Breast epithelium (tissue), 3 donors: ENCODE data around the gene FAM222A.

Source experiments
- CTCF ChIP-seq, 3 donors: fragments of 450-650 bp; IDR thresholded peaks; one replicate each; pipeline ENCODE4 v1.5.1; 2016 to 2017; ENCODE audit warnings: antibody characterized with exemption in 3 of 3, mild to moderate bottlenecking in 3 of 3, moderate library complexity in 3 of 3
- POLR2AphosphoS5 ChIP-seq, 3 donors: sonication (generic); formaldehyde crosslinking; IDR thresholded peaks; one replicate each; pipeline ENCODE4 v1.6.1; 2017; ENCODE audit warnings: antibody characterized with exemption in 3 of 3

GRCh38 chr12:109777544-109777943, 63.9 kb downstream of the FAM222A start:
- TF ChIP-seq CTCF (IDR thresholded peaks at IDR 0.05) (no peak), POLR2AphosphoS5 (IDR thresholded peaks at IDR 0.05) (no peak)
